Hepatocyte (in vitro differentiated cells): ENCODE data around the gene TMEM235. TPM values are rescaled to one million over a fixed set of nuclear protein-coding genes. Genes with fewer than 3 reads are reported as not detected.
A peak's percentile ranks its signal among the peaks of the same experiment; 100 is the strongest.
"Not testable (repeated sequence)": the region's sequence is repeated elsewhere in the genome, so short reads cannot be mapped to it uniquely, and the experiment has no call there.

Experiments used
- DNase-seq: peaks from one replicate; pipeline ENCODE4 v3.0.0-alpha.2; 2016; ENCODE audit warnings: low spot score
- H2AFZ ChIP-seq: fragments of 200-600 bp; sonication (generic); 2 replicates; pipeline ENCODE4 v1.6.0; 2016; ENCODE audit warnings: antibody characterized with exemption, mild to moderate bottlenecking
- H3K27ac ChIP-seq: fragments of 200-600 bp; sonication (generic); 2 replicates; pipeline ENCODE4 v1.5.1; 2016; ENCODE audit warnings: mild to moderate bottlenecking
- H3K27me3 ChIP-seq: fragments of 200-600 bp; sonication (generic); 2 replicates; pipeline ENCODE4 v1.6.1; 2016
- H3K36me3 ChIP-seq: fragments of 200-600 bp; sonication (generic); replicated peaks from 2 replicates; pipeline ENCODE4 v1.5.1; 2016; ENCODE audit warnings: low read depth; ENCODE audit not compliant: insufficient read depth
- H3K4me1 ChIP-seq: fragments of 200-600 bp; sonication (generic); 2 replicates; pipeline ENCODE4 v1.5.1; 2016; ENCODE audit warnings: mild to moderate bottlenecking, moderate library complexity; ENCODE audit not compliant: insufficient read depth
- H3K4me2 ChIP-seq: fragments of 200-600 bp; sonication (generic); 2 replicates; pipeline ENCODE4 v1.6.0; 2016
- H3K4me3 ChIP-seq: fragments of 200-600 bp; sonication (generic); 2 replicates; pipeline ENCODE4 v1.5.1; 2016; ENCODE audit warnings: mild to moderate bottlenecking
- H3K79me2 ChIP-seq: fragments of 200-600 bp; sonication (generic); 2 replicates; pipeline ENCODE4 v1.6.0; 2017; ENCODE audit warnings: mild to moderate bottlenecking
- H3K9me2 ChIP-seq: fragments of 200-600 bp; sonication (generic); replicated peaks from 2 replicates; pipeline ENCODE4 v1.6.0; 2017; ENCODE audit warnings: mild to moderate bottlenecking; ENCODE audit not compliant: insufficient read depth
- H3K9me3 ChIP-seq: fragments of 200-600 bp; sonication (generic); 2 replicates; pipeline ENCODE4 v1.5.1; 2016; ENCODE audit warnings: low read depth, mild to moderate bottlenecking
- H4K20me1 ChIP-seq: fragments of 200-600 bp; sonication (generic); 2 replicates; pipeline ENCODE4 v1.6.0; 2016; ENCODE audit warnings: mild to moderate bottlenecking; ENCODE audit not compliant: insufficient read depth, poor library complexity, severe bottlenecking
- CTCF ChIP-seq: fragments of 200-600 bp; sonication (generic); IDR thresholded peaks from 2 replicates; pipeline ENCODE4 v1.5.1; 2016; ENCODE audit warnings: antibody characterized with exemption, mild to moderate bottlenecking; ENCODE audit not compliant: poor library complexity
- EZH2 ChIP-seq: fragments of 200-600 bp; sonication (generic); IDR thresholded peaks from 2 replicates; pipeline ENCODE4 v1.6.1; 2016; ENCODE audit warnings: antibody characterized with exemption, mild to moderate bottlenecking, borderline replicate concordance
- EZH2phosphoT487 ChIP-seq: fragments of 200-600 bp; sonication (generic); IDR thresholded peaks from one replicate; pipeline ENCODE4 v1.6.1; 2018; ENCODE audit warnings: antibody characterized with exemption, mild to moderate bottlenecking, low read depth, moderate library complexity; ENCODE audit not compliant: unreplicated experiment, severe bottlenecking
- WGBS: methylation state at CpG from one replicate; pipeline ENCODE4 v1.1.6; 2016; ENCODE audit warnings: low lambda C conversion rate; ENCODE audit errors: missing lambda C conversion rate; 5-methylcytosine and 5-hydroxymethylcytosine counted together
- polyA plus RNA-seq: library from polyadenylated mRNA; unstranded; fragments of >200 nt; fragmentation: Nextera tagmentation; extraction: Ambion mirVana; gene quantifications from 2 replicates; pipeline ENCODE4 v1.2.1, GENCODE V29; 2016
- total RNA-seq: library from RNA; depleted of rRNA; stranded (reverse); fragments of >200 nt; gene quantifications from 2 replicates; pipeline ENCODE4 v1.2.3, GENCODE V29; 2014

TMEM235 gene
- total and polyA plus RNA-seq, 2 experiments from 2014 or later: 0.21 to 0.27 TPM

- Histone ChIP-seq H3K36me3 (no peaks in the 10 kb centered on the region), H3K27ac (no peak overlapping the region), H2AFZ (no peak overlapping the region), H3K9me2 (no peaks in the 10 kb centered on the region), H3K4me3 (no peak overlapping the region), H3K4me1 (peaks cover 22% of the 10 kb centered on the region), H4K20me1 (no peaks in the 10 kb centered on the region), H3K79me2 (peaks cover 6% of the 10 kb centered on the region), H3K27me3 (no peaks in the 10 kb centered on the region), H3K9me3 (no peaks in the 10 kb centered on the region), H3K4me2 (no peak overlapping the region)
- no peak for DNase-seq
- 59% methylated on average over 6 of the region's 6 CpGs for WGBS
- TF ChIP-seq CTCF (no peak), EZH2phosphoT487 (no peak), EZH2 (no peak)
Observed at GRCh38 chr17:78251773-78252103, 20.3 kb downstream of the TMEM235 start.

GRCh38 chr17:78252111-78252634, 20.7 kb downstream of the TMEM235 start:
- H3K9me2 ChIP-seq: no peaks in the 10 kb centered on the region
- no peak overlapping the region for H2AFZ ChIP-seq
- no peak overlapping the region for H3K4me2 ChIP-seq
- no peaks in the 10 kb centered on the region for H3K9me3 ChIP-seq
- no peak overlapping the region for H3K4me3 ChIP-seq
- 86% methylated on average over 10 of the region's 12 CpGs for WGBS
- no peak for DNase-seq
- no peak overlapping the region for H3K27ac ChIP-seq
- no peaks in the 10 kb centered on the region for H3K36me3 ChIP-seq
- H3K27me3 ChIP-seq: no peaks in the 10 kb centered on the region
- TF ChIP-seq CTCF (no peak), EZH2 (no peak), EZH2phosphoT487 (no peak)
- no peaks in the 10 kb centered on the region for H4K20me1 ChIP-seq
- peaks cover 6% of the 10 kb centered on the region for H3K79me2 ChIP-seq
- H3K4me1 ChIP-seq: peaks cover 27% of the 10 kb centered on the region

GRCh38 chr17:78252701-78253635, 21.5 kb downstream of the TMEM235 start:
- Histone ChIP-seq H3K36me3 (no peaks in the 10 kb centered on the region), H3K9me2 (no peaks in the 10 kb centered on the region), H3K4me3 (no peak overlapping the region), H3K4me1 (peaks cover 35% of the 10 kb centered on the region), H3K4me2 (peak overlapping the region; percentile 97), H3K9me3 (no peaks in the 10 kb centered on the region), H4K20me1 (no peaks in the 10 kb centered on the region), H3K27ac (no peak overlapping the region), H2AFZ (no peak overlapping the region), H3K79me2 (peaks cover 6% of the 10 kb centered on the region), H3K27me3 (no peaks in the 10 kb centered on the region)
- TF ChIP-seq EZH2 (no peak), CTCF (no peak), EZH2phosphoT487 (no peak)
- WGBS: 86% methylated on average over 14 of the region's 15 CpGs
- no peak for DNase-seq

GRCh38 chr17:78253636-78253945, 22.2 kb downstream of the TMEM235 start:
- peak overlapping the region; percentile 97 for H3K4me2 ChIP-seq
- H3K4me1 ChIP-seq: peaks cover 41% of the 10 kb centered on the region
- not testable (repeated sequence) for H3K27ac ChIP-seq, H3K27me3 ChIP-seq, H3K79me2 ChIP-seq, H4K20me1 ChIP-seq, H2AFZ ChIP-seq, H3K36me3 ChIP-seq, H3K9me2 ChIP-seq, DNase-seq, H3K9me3 ChIP-seq
- WGBS: 83% methylated on average over 12 of the region's 12 CpGs
- H3K4me3 ChIP-seq: peak overlapping the region; percentile 95
